ENCODE measurements around the gene EFHC1. TPM values are rescaled to one million over a fixed set of nuclear protein-coding genes. Genes with fewer than 3 reads are reported as not detected.

Gene EFHC1
- total RNA-seq, 1 experiment from 2014 or later, result 15.5 TPM

DNA sequence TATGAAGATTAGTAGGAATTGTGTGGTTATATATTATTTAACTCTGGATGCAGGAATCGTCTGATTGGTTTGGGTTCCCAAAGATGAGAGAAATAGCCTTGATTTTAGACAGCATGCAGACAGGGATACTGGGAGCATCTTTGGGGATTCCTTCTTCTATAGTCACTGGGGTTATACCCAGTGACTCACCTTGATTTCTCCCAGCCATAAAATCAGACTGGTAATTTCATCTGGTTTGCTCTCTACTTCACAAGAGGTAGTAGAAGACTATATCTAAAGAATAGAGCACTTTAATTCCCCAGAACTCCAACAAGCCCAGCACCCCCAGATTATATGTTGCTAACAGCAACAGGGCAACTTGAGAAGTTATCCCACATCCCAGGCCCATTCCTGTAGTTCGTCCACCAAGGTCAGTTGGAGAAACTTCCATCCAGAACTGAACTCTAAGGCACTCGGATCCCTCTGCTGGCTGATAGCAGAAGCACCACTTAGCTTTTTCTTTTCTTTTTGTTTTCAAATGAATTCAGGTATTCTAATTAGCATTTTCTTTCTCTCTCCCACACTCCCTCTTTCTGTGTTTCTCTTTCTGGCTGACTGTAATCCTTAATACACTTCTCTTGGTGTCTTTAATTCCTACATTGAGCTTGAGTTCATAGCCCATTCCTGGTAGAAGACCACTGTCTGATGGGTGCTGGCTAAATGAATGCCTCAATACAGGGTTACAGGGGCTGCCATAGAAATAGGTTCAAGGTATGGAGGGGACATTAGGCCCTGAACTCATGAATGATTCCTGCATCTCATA lies 20.4 kb upstream of the EFHC1 start:
- Mint-ChIP-seq H3K4me1 (peaks cover 27% of the 10 kb centered on the region), H3K9me3 (no peaks in the 10 kb centered on the region), H3K4me3 (no peak overlapping the region), H3K27ac (peak overlapping the region; percentile 55; the same call in 1 of the 2 replicates), H3K27me3 (ENCODE audit: low read depth) (no peaks in the 10 kb centered on the region), H3K36me3 (peaks cover 6% of the 10 kb centered on the region; the same call in 1 of the 2 replicates)
- TF ChIP-seq SOX15 (CRISPR knock-in tag; IDR thresholded peaks at IDR 0.05), result no peak
- TF ChIP-seq, protein P1, sequence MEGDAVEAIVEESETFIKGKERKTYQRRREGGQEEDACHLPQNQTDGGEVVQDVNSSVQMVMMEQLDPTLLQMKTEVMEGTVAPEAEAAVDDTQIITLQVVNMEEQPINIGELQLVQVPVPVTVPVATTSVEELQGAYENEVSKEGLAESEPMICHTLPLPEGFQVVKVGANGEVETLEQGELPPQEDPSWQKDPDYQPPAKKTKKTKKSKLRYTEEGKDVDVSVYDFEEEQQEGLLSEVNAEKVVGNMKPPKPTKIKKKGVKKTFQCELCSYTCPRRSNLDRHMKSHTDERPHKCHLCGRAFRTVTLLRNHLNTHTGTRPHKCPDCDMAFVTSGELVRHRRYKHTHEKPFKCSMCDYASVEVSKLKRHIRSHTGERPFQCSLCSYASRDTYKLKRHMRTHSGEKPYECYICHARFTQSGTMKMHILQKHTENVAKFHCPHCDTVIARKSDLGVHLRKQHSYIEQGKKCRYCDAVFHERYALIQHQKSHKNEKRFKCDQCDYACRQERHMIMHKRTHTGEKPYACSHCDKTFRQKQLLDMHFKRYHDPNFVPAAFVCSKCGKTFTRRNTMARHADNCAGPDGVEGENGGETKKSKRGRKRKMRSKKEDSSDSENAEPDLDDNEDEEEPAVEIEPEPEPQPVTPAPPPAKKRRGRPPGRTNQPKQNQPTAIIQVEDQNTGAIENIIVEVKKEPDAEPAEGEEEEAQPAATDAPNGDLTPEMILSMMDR (IDR thresholded peaks at IDR 0.05), result peak; percentile 55
- CTCF ChIA-PET, result interaction anchor here (0.6 to 3.1 kb wide), 21 partner anchors 10 to 264 kb away, joined by 3 to 30 read pairs (median 4); partner anchors contain the start of genes MCM3 and PAQR8
- POLR2A ChIA-PET, result interaction anchor here (1.0 to 1.1 kb wide), 2 partner anchors 115 to 117 kb away, joined by 5 to 6 read pairs; partner anchors contain the start of gene MCM3
- peak; percentile 40 for DNase-seq (ENCODE audit: low spot score)
- peak; percentile 88 for ATAC-seq

DNA sequence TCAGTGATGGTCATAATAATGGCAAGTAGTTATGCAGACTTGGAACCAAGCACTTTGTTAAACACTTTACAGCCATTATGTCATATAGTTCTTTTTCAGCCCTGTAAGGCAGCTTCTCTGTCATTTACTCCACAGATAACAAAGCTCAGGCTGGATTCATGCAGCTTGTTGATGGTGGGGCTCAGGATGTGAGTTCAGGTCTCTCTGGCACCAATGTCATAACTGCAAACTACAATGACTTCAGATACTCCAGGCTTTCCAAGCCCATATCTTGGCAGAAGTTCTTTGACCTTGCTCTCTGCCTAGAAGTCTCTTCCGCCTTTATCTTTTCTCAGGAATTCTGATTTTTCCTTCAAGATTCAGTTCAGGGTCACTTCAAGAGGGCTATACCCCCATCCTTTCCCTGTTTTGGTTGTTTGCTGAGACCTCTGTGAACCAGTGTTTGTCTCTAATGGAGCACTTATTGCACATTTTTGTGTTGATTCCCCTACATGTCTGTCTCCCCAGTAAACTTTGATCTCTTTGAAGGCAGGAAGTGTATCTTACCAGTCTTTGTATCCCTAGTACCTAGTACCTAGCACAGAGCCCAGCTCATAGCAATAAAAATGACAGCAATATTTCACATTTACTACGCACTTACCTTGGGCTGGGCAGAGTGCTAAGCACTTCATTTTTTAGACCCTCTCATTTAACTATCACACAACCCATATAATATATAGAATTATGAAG lies 19.7 kb upstream of the EFHC1 start:
- peak overlapping the region; percentile 81 for H3K27ac Mint-ChIP-seq
- no peaks in the 10 kb centered on the region for H3K9me3 Mint-ChIP-seq
- DNase-seq (ENCODE audit: low spot score) (no peak), ATAC-seq (no peak)
- no peaks in the 10 kb centered on the region for H3K27me3 Mint-ChIP-seq (ENCODE audit: low read depth)
- no peak overlapping the region for H3K4me3 Mint-ChIP-seq
- ChIA-PET POLR2A (interaction anchor here (1.0 to 1.1 kb wide), 2 partner anchors 115 to 118 kb away, joined by 5 to 6 read pairs; partner anchors contain the start of gene MCM3), CTCF (interaction anchor here (0.5 to 3.1 kb wide), 22 partner anchors 11 to 263 kb away, joined by 3 to 30 read pairs (median 4); partner anchors contain the start of genes MCM3 and PAQR8)
- H3K36me3 Mint-ChIP-seq, result peaks cover 6% of the 10 kb centered on the region; the same call in 1 of the 2 replicates
- peaks cover 27% of the 10 kb centered on the region for H3K4me1 Mint-ChIP-seq
- TF ChIP-seq PRRX2 (CRISPR knock-in tag; IDR thresholded peaks at IDR 0.05), result no peak
- TF ChIP-seq RORB (CRISPR knock-in tag; IDR thresholded peaks at IDR 0.05), result no peak
- no peak for TF ChIP-seq TP53 (CRISPR knock-in tag; IDR thresholded peaks at IDR 0.05)
- TF ChIP-seq TEAD4 (CRISPR knock-in tag; IDR thresholded peaks at IDR 0.05), result no peak
- TF ChIP-seq, protein P2, sequence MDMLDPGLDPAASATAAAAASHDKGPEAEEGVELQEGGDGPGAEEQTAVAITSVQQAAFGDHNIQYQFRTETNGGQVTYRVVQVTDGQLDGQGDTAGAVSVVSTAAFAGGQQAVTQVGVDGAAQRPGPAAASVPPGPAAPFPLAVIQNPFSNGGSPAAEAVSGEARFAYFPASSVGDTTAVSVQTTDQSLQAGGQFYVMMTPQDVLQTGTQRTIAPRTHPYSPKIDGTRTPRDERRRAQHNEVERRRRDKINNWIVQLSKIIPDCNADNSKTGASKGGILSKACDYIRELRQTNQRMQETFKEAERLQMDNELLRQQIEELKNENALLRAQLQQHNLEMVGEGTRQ (CRISPR knock-in tag; IDR thresholded peaks at IDR 0.05), result no peak
- TF ChIP-seq, protein P3, sequence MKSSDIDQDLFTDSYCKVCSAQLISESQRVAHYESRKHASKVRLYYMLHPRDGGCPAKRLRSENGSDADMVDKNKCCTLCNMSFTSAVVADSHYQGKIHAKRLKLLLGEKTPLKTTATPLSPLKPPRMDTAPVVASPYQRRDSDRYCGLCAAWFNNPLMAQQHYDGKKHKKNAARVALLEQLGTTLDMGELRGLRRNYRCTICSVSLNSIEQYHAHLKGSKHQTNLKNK (CRISPR knock-in tag; IDR thresholded peaks at IDR 0.05), result no peak
- no peak for TF ChIP-seq ZBTB21 (CRISPR knock-in tag; IDR thresholded peaks at IDR 0.05; ENCODE audit: borderline replicate concordance)
- TF ChIP-seq, protein P4, sequence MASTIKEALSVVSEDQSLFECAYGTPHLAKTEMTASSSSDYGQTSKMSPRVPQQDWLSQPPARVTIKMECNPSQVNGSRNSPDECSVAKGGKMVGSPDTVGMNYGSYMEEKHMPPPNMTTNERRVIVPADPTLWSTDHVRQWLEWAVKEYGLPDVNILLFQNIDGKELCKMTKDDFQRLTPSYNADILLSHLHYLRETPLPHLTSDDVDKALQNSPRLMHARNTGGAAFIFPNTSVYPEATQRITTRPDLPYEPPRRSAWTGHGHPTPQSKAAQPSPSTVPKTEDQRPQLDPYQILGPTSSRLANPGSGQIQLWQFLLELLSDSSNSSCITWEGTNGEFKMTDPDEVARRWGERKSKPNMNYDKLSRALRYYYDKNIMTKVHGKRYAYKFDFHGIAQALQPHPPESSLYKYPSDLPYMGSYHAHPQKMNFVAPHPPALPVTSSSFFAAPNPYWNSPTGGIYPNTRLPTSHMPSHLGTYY (CRISPR knock-in tag; IDR thresholded peaks at IDR 0.05), result no peak
- TF ChIP-seq ELF4 (CRISPR knock-in tag; IDR thresholded peaks at IDR 0.05; ENCODE audit: low read depth), result no peak
- no peak for TF ChIP-seq ZNF416 (CRISPR knock-in tag; IDR thresholded peaks at IDR 0.05)

DNA sequence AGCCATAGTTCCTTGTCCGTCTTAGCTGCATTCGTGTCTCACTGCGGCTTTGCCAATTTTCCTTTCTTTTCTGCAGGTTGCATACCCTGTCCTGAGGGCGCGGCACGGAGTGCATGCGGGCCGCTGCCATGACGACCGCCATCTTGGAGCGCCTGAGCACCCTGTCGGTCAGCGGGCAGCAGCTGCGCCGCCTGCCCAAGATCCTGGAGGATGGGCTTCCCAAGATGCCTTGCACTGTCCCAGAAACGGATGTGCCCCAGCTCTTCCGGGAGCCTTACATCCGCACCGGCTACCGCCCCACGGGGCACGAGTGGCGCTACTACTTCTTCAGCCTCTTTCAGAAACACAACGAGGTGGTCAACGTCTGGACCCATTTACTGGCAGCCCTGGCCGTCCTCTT lies 17.1 kb upstream of the EFHC1 start:
- peaks cover 19% of the 10 kb centered on the region for H3K4me1 Mint-ChIP-seq
- no peaks in the 10 kb centered on the region for H3K9me3 Mint-ChIP-seq
- POLR2A ChIA-PET, result interaction anchor here (0.6 kb wide), 1 partner anchor 25 kb away, joined by 4 read pairs; no protein-coding TSS in a partner anchor
- DNase-seq (ENCODE audit: low spot score), result no peak
- CTCF ChIA-PET, result interaction anchor here (1.0 to 1.1 kb wide), 2 partner anchors 100 to 260 kb away, joined by 3 read pairs; no protein-coding TSS in a partner anchor
- ATAC-seq, result no peak
- H3K4me3 Mint-ChIP-seq, result no peak overlapping the region
- H3K36me3 Mint-ChIP-seq, result peaks cover 6% of the 10 kb centered on the region; the same call in 1 of the 2 replicates
- no peaks in the 10 kb centered on the region for H3K27me3 Mint-ChIP-seq (ENCODE audit: low read depth)
- no peak overlapping the region for H3K27ac Mint-ChIP-seq
- TF ChIP-seq, protein P1 (IDR thresholded peaks at IDR 0.05), result no peak
- TF ChIP-seq NR2C2 (CRISPR knock-in tag; IDR thresholded peaks at IDR 0.05) (no peak), FOXP1 (CRISPR knock-in tag; IDR thresholded peaks at IDR 0.05; ENCODE audit: borderline replicate concordance) (no peak)
- TF ChIP-seq, protein P5, sequence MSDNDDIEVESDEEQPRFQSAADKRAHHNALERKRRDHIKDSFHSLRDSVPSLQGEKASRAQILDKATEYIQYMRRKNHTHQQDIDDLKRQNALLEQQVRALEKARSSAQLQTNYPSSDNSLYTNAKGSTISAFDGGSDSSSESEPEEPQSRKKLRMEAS (CRISPR knock-in tag; IDR thresholded peaks at IDR 0.05), result no peak

Data from WTC11 (cell line).